OCI-LY1 (cell line): ENCODE measurements around the gene DIPK1B.

Experiments used
- H2AFZ ChIP-seq: fragments of 200-600 bp; sonication (generic), shearing (Covaris generic); 2 replicates; pipeline ENCODE4 v1.6.0; 2014; ENCODE audit warnings: antibody characterized with exemption, mild to moderate bottlenecking, low read length
- H3F3A ChIP-seq: fragments of 200-600 bp; sonication (generic), shearing (Covaris generic); 2 replicates; pipeline ENCODE4 v1.6.0; 2014; ENCODE audit warnings: mild to moderate bottlenecking, antibody characterized with exemption, low read length, moderate library complexity; ENCODE audit not compliant: insufficient read depth
- H3K27ac ChIP-seq: fragments of 200-600 bp; sonication (generic); 2 replicates; pipeline ENCODE4 v1.5.1; 2014; ENCODE audit warnings: low read length, mixed run types, mild to moderate bottlenecking, low read depth; ENCODE audit not compliant: poor library complexity, severe bottlenecking
- H3K27me3 ChIP-seq: fragments of 200-600 bp; sonication (generic); 2 replicates; pipeline ENCODE4 v1.6.0; 2014; ENCODE audit warnings: antibody characterized with exemption, mild to moderate bottlenecking, low read length, moderate library complexity; ENCODE audit not compliant: insufficient read depth
- H3K36me3 ChIP-seq: fragments of 200-600 bp; sonication (generic); 2 replicates; pipeline ENCODE4 v1.6.1; 2014; ENCODE audit warnings: mild to moderate bottlenecking, antibody characterized with exemption, low read length, moderate library complexity, mixed read lengths; ENCODE audit not compliant: insufficient read depth
- H3K4me1 ChIP-seq: fragments of 200-600 bp; sonication (generic); 2 replicates; pipeline ENCODE4 v1.5.1; 2014; ENCODE audit warnings: mild to moderate bottlenecking, low read length, moderate library complexity; ENCODE audit not compliant: insufficient read depth, severe bottlenecking
- H3K4me2 ChIP-seq: fragments of 200-600 bp; sonication (generic), shearing (Covaris generic); 2 replicates; pipeline ENCODE4 v1.6.1; 2014; ENCODE audit warnings: low read length
- H3K4me3 ChIP-seq: fragments of 200-600 bp; sonication (generic); 2 replicates; pipeline ENCODE4 v1.5.1; 2014; ENCODE audit warnings: low read length, low read depth, mild to moderate bottlenecking, mixed read lengths; ENCODE audit not compliant: poor library complexity, severe bottlenecking
- H3K79me2 ChIP-seq: fragments of 200-600 bp; shearing (Covaris generic); 2 replicates; pipeline ENCODE4 v1.6.1; 2016; ENCODE audit warnings: mixed run types, low read length, mixed read lengths; ENCODE audit not compliant: insufficient read depth
- H3K9ac ChIP-seq: fragments of 200-600 bp; sonication (generic), shearing (Covaris generic); 2 replicates; pipeline ENCODE4 v1.6.1; 2014; ENCODE audit warnings: mild to moderate bottlenecking, low read length, mixed read lengths
- H3K9me2 ChIP-seq: fragments of 200-600 bp; sonication (generic), shearing (Covaris generic); 2 replicates; pipeline ENCODE4 v1.6.1; 2014; ENCODE audit warnings: low read depth, mild to moderate bottlenecking, low read length, mixed read lengths
- H3K9me3 ChIP-seq: fragments of 200-600 bp; shearing (Covaris generic); 2 replicates; pipeline ENCODE4 v1.6.1; 2014; ENCODE audit warnings: low read length, mixed read lengths
- H4K20me1 ChIP-seq: fragments of 200-600 bp; sonication (generic), shearing (Covaris generic); 2 replicates; pipeline ENCODE4 v1.6.0; 2016; ENCODE audit warnings: mild to moderate bottlenecking, low read length; ENCODE audit not compliant: insufficient read depth
- CTCF ChIP-seq: fragments of 200-600 bp; sonication (generic), shearing (Covaris generic); IDR thresholded peaks from 2 replicates; pipeline ENCODE4 v1.5.1; 2017; ENCODE audit warnings: mild to moderate bottlenecking, antibody characterized with exemption, low read length, moderate library complexity, mixed read lengths
- EZH2 ChIP-seq: fragments of 200-600 bp; sonication (generic), shearing (Covaris generic); IDR thresholded peaks from 2 replicates; pipeline ENCODE4 v1.8.0; 2017; ENCODE audit warnings: borderline replicate concordance, mixed run types, mild to moderate bottlenecking, antibody characterized with exemption, low read length, moderate library complexity, mixed read lengths

DIPK1B gene

GRCh38 chr9:136746621-136747020, 34.2 kb downstream of the DIPK1B start:
- H3F3A ChIP-seq = no peaks in the 10 kb centered on the region
- no peaks in the 10 kb centered on the region for H3K79me2 ChIP-seq
- no peaks in the 10 kb centered on the region; the same call in 1 of the 2 replicates for H3K36me3 ChIP-seq
- H4K20me1 ChIP-seq = no peaks in the 10 kb centered on the region
- 0 out of 2 replicates have a peak, but pooled peaks cover 3% of the 10 kb centered on the region for H3K9me3 ChIP-seq
- no peaks in the 10 kb centered on the region for H3K9me2 ChIP-seq
- TF ChIP-seq CTCF (no peak), EZH2 (no peak)
- H3K4me2 ChIP-seq = no peak overlapping the region
- no peaks in the 10 kb centered on the region for H3K4me1 ChIP-seq
- no peak overlapping the region for H3K27ac ChIP-seq
- no peak overlapping the region for H3K9ac ChIP-seq
- peaks cover 18% of the 10 kb centered on the region; the same call in 1 of the 2 replicates for H3K27me3 ChIP-seq
- no peak overlapping the region for H2AFZ ChIP-seq
- H3K4me3 ChIP-seq = no peak overlapping the region

GRCh38 chr9:136747161-136748060, 35.0 kb downstream of the DIPK1B start:
- Histone ChIP-seq H3K9me3 (peaks cover 7% of the 10 kb centered on the region; the same call in 1 of the 2 replicates), H3K9ac (no peak overlapping the region), H2AFZ (no peak overlapping the region), H3K79me2 (no peaks in the 10 kb centered on the region), H3K36me3 (peaks cover 2% of the 10 kb centered on the region; the same call in 1 of the 2 replicates), H4K20me1 (no peaks in the 10 kb centered on the region), H3F3A (no peaks in the 10 kb centered on the region), H3K27ac (no peak overlapping the region), H3K9me2 (no peaks in the 10 kb centered on the region), H3K4me3 (no peak overlapping the region), H3K27me3 (peaks cover 21% of the 10 kb centered on the region; the same call in 1 of the 2 replicates), H3K4me1 (no peaks in the 10 kb centered on the region), H3K4me2 (no peak overlapping the region)
- no peak for TF ChIP-seq CTCF
- TF ChIP-seq EZH2 = no peak

- TF ChIP-seq EZH2 (no peak), CTCF (no peak)
- no peak within 1 kb of the TSS for H3K9ac ChIP-seq
- H3K9me3 ChIP-seq = peaks cover 13% of the 10 kb centered on the region
- H3K4me1 ChIP-seq = no peaks in the 10 kb centered on the region
- H3F3A ChIP-seq = no peaks in the 10 kb centered on the region
- no peak within 1 kb of the TSS for H3K27ac ChIP-seq
- H3K36me3 ChIP-seq = peaks cover 2% of the 10 kb centered on the region; the same call in 1 of the 2 replicates
- no peaks in the 10 kb centered on the region for H3K79me2 ChIP-seq
- no peaks in the 10 kb centered on the region for H4K20me1 ChIP-seq
- H2AFZ ChIP-seq = no peak within 1 kb of the TSS
- no peak within 1 kb of the TSS for H3K4me2 ChIP-seq
- H3K4me3 ChIP-seq = no peak within 1 kb of the TSS
- no peaks in the 10 kb centered on the region for H3K9me2 ChIP-seq
- H3K27me3 ChIP-seq = peaks cover 25% of the 10 kb centered on the region; the same call in 1 of the 2 replicates
Observed at GRCh38 chr9:136748201-136748600, 35.8 kb downstream of the DIPK1B start, which contains the start of gene LCN6. LCN6 (minus strand) TSS chr9:136748525; CDS start chr9:136748483, 42 bp downstream.
